ENCODE results near the gene DCAKD.

- TF ChIP-seq CTCF (conservative IDR thresholded peaks at IDR 0.05) (no peak), ZFX (IDR thresholded peaks at IDR 0.05) (no peak)
Observed at GRCh38 chr17:45046537-45047125, 4.8 kb downstream of the DCAKD start.

All from C4-2B (cell line).